HepG2 (cell line): ENCODE measurements around the gene PNLDC1. TPM values are rescaled to one million over a fixed set of nuclear protein-coding genes. Genes with fewer than 3 reads are reported as not detected.

Experiments used
- ATAD3A ChIP-seq: sonication (generic); formaldehyde crosslinking; IDR thresholded peaks from 2 replicates; pipeline ENCODE4 v1.4.0; 2020; ENCODE audit warnings: missing genetic modification reagents
- IKZF4 ChIP-seq: sonication (generic); formaldehyde crosslinking; IDR thresholded peaks from 2 replicates; pipeline ENCODE4 v1.5.1; 2020; ENCODE audit warnings: borderline replicate concordance, mild to moderate bottlenecking, low read depth, missing genetic modification reagents; ENCODE audit errors: not compliant biosample characterization
- KLF16 ChIP-seq, 2 experiments: sonication (generic) in 1 of 2; formaldehyde crosslinking in 1 of 2; IDR thresholded peaks; 2 replicates each; pipeline versions ENCODE4 v1.6.1 to v1.8.0; 2016 to 2023; ENCODE audit warnings: missing genetic modification reagents in 2 of 2, missing compliant biosample characterization in 1 of 2
- MBNL3 ChIP-seq: fragments of 250-450 bp; sonication (Bioruptor Pico); conservative IDR thresholded peaks from 2 replicates; pipeline ENCODE4 v1.8.0; 2022; ENCODE audit warnings: mild to moderate bottlenecking, inconsistent platforms
- MTA3 ChIP-seq: sonication (generic); formaldehyde crosslinking; IDR thresholded peaks from 2 replicates; pipeline ENCODE4 v1.4.0; 2020; ENCODE audit warnings: missing genetic modification reagents
- ONECUT2 ChIP-seq: sonication (generic); formaldehyde crosslinking; IDR thresholded peaks from 2 replicates; pipeline ENCODE4 v1.4.0; 2020; ENCODE audit warnings: missing genetic modification reagents
- RBM22 ChIP-seq: fragments of 200-400 bp; formaldehyde crosslinking; optimal IDR thresholded peaks from 2 replicates; pipeline ENCODE3; 2017; ENCODE audit warnings: mild to moderate bottlenecking, low read length, moderate library complexity
- WIZ ChIP-seq: sonication (generic); formaldehyde crosslinking; IDR thresholded peaks from 2 replicates; pipeline ENCODE4 v1.5.1; 2020; ENCODE audit warnings: mild to moderate bottlenecking, missing genetic modification reagents
- ZBTB8A ChIP-seq: sonication (generic); formaldehyde crosslinking; IDR thresholded peaks from 2 replicates; pipeline ENCODE4 v1.4.0; 2020; ENCODE audit warnings: mild to moderate bottlenecking, low read depth, missing genetic modification reagents, borderline replicate concordance
- ZNF761 ChIP-seq: sonication (generic); formaldehyde crosslinking; conservative IDR thresholded peaks from 2 replicates; pipeline ENCODE4 v1.4.0; 2020; ENCODE audit warnings: mild to moderate bottlenecking, missing genetic modification reagents
- ZNF768 ChIP-seq: sonication (generic); formaldehyde crosslinking; IDR thresholded peaks from 2 replicates; pipeline ENCODE4 v1.4.0; 2020; ENCODE audit warnings: missing genetic modification reagents
- ZSCAN29 ChIP-seq: sonication (generic); formaldehyde crosslinking; conservative IDR thresholded peaks from 2 replicates; pipeline ENCODE4 v1.4.0; 2020; ENCODE audit warnings: mild to moderate bottlenecking, missing genetic modification reagents
- polyA plus RNA-seq, 8 experiments: library from polyadenylated mRNA; depleted of rRNA in 3 of 8; stranded (reverse) in 7 of 8; unstranded in 1 of 8; fragments of >200 nt; fragmentation: Illumina TruSeq in 4 of 8; extraction: Trizol in 4 of 8; gene quantifications; 2 replicates each; pipeline versions ENCODE4 v1.2.1 to v1.2.3, GENCODE V29; 2011 to 2016; ENCODE audit warnings: low read depth in 4 of 8, missing spikeins in 1 of 8, mixed read lengths in 1 of 8; ENCODE audit not compliant: insufficient read depth in 1 of 8
- total RNA-seq, 5 experiments: library from RNA; depleted of rRNA; stranded (reverse); fragments of >200 nt; fragmentation: Illumina TruSeq; extraction: Trizol; gene quantifications; 2 replicates each; pipeline ENCODE4 v1.2.3, GENCODE V29; 2016; ENCODE audit warnings: low read depth in 1 of 5
- TF ChIP-seq, protein P1 (sequence below): sonication (generic); formaldehyde crosslinking; IDR thresholded peaks from 2 replicates; pipeline ENCODE4 v1.5.1; 2020; ENCODE audit warnings: missing genetic modification reagents, mild to moderate bottlenecking, borderline replicate concordance
- TF ChIP-seq, protein P2 (sequence below): IDR thresholded peaks from 2 replicates; pipeline ENCODE4 v1.6.1; 2018; ENCODE audit warnings: missing genetic modification reagents
- TF ChIP-seq, protein P3 (sequence below): sonication (generic); formaldehyde crosslinking; IDR thresholded peaks from 2 replicates; pipeline ENCODE4 v1.4.0; 2020; ENCODE audit warnings: missing genetic modification reagents
- TF ChIP-seq, protein P4 (sequence below): IDR thresholded peaks from 2 replicates; pipeline ENCODE4 v1.6.1; 2016; ENCODE audit warnings: low read depth
- TF ChIP-seq, protein P5 (sequence below): sonication (generic); formaldehyde crosslinking; IDR thresholded peaks from 2 replicates; pipeline ENCODE4 v1.9.0; 2021; ENCODE audit warnings: missing genetic modification reagents, borderline replicate concordance

The PNLDC1 gene
- total and polyA plus RNA-seq, 2 of the 13 experiments (the other 11 are each of a cell fraction or from before 2014, with no cell fraction given) = not detected

DNA sequence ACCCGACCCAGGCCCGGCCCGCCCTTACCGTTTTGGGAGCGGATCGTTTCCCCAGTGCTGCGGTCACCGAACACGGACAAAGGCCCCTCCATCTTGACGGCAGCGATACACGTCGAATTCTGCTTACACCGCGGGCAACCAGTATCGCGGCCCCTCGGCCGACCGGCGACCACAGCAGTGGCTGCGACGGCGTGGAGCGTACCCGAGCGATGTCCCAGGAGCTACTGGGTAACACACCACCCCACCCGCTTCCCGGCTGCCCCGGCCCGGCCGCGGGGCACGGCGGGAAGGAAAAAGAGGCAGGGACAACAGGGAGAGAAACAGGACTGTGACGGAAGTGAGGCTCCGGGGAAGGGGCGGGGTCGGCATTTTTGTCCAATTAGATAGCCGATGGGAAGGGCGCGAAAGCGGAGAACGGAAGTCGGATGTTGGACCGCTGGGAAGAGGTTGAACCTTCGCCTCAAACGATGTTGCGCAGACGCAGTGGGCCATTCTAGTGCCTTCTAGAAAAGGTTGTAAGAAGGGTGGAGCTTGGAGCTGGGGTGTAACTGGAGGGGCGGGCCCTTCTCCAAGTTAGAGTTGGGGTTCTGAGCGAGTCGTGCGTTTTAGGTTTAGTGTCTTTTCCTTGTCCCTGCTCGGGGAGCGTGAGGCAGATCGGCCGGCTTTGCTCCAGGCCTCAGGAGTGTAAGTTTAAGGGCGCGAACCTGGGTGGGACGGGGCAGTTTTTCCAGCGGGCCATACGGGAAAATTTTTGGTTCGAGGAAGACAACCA lies 10.5 kb upstream of the PNLDC1 start, which contains the start of gene TCP1 (continued):
- TF ChIP-seq, protein P1, sequence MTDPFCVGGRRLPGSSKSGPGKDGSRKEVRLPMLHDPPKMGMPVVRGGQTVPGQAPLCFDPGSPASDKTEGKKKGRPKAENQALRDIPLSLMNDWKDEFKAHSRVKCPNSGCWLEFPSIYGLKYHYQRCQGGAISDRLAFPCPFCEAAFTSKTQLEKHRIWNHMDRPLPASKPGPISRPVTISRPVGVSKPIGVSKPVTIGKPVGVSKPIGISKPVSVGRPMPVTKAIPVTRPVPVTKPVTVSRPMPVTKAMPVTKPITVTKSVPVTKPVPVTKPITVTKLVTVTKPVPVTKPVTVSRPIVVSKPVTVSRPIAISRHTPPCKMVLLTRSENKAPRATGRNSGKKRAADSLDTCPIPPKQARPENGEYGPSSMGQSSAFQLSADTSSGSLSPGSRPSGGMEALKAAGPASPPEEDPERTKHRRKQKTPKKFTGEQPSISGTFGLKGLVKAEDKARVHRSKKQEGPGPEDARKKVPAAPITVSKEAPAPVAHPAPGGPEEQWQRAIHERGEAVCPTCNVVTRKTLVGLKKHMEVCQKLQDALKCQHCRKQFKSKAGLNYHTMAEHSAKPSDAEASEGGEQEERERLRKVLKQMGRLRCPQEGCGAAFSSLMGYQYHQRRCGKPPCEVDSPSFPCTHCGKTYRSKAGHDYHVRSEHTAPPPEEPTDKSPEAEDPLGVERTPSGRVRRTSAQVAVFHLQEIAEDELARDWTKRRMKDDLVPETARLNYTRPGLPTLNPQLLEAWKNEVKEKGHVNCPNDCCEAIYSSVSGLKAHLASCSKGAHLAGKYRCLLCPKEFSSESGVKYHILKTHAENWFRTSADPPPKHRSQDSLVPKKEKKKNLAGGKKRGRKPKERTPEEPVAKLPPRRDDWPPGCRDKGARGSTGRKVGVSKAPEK (CRISPR knock-in tag) = no peak; the same call in 1 of the 2 replicates
- TF ChIP-seq, protein P2, sequence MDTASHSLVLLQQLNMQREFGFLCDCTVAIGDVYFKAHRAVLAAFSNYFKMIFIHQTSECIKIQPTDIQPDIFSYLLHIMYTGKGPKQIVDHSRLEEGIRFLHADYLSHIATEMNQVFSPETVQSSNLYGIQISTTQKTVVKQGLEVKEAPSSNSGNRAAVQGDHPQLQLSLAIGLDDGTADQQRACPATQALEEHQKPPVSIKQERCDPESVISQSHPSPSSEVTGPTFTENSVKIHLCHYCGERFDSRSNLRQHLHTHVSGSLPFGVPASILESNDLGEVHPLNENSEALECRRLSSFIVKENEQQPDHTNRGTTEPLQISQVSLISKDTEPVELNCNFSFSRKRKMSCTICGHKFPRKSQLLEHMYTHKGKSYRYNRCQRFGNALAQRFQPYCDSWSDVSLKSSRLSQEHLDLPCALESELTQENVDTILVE = peak; percentile 92
- TF ChIP-seq ZBTB8A (0 out of 2 replicates have a peak, but pooled peaks have one; percentile 41), MBNL3 (no peak), MTA3 (CRISPR knock-in tag) (no peak), KLF16 (CRISPR knock-in tag; IDR thresholded peaks at IDR 0.05) (peak in 1 of 2 experiments; percentile 54; a peak in 3 of 4 replicates), RBM22 (peak; percentile 77), ZNF761 (CRISPR knock-in tag) (0 out of 2 replicates have a peak, but pooled peaks have one; percentile 64), ZSCAN29 (CRISPR knock-in tag) (0 out of 2 replicates have a peak, but pooled peaks have one; percentile 11), ZNF768 (peak; percentile 64), ONECUT2 (CRISPR knock-in tag) (0 out of 2 replicates have a peak, but pooled peaks have one; percentile 31), ATAD3A (CRISPR knock-in tag) (no peak), IKZF4 (CRISPR knock-in tag) (peak; percentile 64), WIZ (CRISPR knock-in tag) (peak; percentile 94; the same call in 1 of the 2 replicates)
- TF ChIP-seq, protein P3, sequence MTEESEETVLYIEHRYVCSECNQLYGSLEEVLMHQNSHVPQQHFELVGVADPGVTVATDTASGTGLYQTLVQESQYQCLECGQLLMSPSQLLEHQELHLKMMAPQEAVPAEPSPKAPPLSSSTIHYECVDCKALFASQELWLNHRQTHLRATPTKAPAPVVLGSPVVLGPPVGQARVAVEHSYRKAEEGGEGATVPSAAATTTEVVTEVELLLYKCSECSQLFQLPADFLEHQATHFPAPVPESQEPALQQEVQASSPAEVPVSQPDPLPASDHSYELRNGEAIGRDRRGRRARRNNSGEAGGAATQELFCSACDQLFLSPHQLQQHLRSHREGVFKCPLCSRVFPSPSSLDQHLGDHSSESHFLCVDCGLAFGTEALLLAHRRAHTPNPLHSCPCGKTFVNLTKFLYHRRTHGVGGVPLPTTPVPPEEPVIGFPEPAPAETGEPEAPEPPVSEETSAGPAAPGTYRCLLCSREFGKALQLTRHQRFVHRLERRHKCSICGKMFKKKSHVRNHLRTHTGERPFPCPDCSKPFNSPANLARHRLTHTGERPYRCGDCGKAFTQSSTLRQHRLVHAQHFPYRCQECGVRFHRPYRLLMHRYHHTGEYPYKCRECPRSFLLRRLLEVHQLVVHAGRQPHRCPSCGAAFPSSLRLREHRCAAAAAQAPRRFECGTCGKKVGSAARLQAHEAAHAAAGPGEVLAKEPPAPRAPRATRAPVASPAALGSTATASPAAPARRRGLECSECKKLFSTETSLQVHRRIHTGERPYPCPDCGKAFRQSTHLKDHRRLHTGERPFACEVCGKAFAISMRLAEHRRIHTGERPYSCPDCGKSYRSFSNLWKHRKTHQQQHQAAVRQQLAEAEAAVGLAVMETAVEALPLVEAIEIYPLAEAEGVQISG (CRISPR knock-in tag) = peak; percentile 87
- TF ChIP-seq, protein P4, sequence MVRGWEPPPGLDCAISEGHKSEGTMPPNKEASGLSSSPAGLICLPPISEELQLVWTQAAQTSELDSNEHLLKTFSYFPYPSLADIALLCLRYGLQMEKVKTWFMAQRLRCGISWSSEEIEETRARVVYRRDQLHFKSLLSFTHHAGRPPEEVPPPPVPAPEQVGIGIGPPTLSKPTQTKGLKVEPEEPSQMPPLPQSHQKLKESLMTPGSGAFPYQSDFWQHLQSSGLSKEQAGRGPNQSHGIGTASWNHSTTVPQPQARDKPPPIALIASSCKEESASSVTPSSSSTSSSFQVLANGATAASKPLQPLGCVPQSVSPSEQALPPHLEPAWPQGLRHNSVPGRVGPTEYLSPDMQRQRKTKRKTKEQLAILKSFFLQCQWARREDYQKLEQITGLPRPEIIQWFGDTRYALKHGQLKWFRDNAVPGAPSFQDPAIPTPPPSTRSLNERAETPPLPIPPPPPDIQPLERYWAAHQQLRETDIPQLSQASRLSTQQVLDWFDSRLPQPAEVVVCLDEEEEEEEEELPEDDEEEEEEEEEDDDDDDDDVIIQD (CRISPR knock-in tag) = peak; percentile 94
- TF ChIP-seq, protein P5, sequence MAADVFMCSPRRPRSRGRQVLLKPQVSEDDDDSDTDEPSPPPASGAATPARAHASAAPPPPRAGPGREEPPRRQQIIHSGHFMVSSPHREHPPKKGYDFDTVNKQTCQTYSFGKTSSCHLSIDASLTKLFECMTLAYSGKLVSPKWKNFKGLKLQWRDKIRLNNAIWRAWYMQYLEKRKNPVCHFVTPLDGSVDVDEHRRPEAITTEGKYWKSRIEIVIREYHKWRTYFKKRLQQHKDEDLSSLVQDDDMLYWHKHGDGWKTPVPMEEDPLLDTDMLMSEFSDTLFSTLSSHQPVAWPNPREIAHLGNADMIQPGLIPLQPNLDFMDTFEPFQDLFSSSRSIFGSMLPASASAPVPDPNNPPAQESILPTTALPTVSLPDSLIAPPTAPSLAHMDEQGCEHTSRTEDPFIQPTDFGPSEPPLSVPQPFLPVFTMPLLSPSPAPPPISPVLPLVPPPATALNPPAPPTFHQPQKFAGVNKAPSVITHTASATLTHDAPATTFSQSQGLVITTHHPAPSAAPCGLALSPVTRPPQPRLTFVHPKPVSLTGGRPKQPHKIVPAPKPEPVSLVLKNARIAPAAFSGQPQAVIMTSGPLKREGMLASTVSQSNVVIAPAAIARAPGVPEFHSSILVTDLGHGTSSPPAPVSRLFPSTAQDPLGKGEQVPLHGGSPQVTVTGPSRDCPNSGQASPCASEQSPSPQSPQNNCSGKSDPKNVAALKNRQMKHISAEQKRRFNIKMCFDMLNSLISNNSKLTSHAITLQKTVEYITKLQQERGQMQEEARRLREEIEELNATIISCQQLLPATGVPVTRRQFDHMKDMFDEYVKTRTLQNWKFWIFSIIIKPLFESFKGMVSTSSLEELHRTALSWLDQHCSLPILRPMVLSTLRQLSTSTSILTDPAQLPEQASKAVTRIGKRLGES (CRISPR knock-in tag) = no peak
